ENCODE measurements around the gene TRAPPC2L. TPM values are rescaled to one million over a fixed set of nuclear protein-coding genes. Genes with fewer than 3 reads are reported as not detected.
"Not testable (repeated sequence)": the region's sequence is repeated elsewhere in the genome, so short reads cannot be mapped to it uniquely, and the experiment has no call there.

The TRAPPC2L gene
- total RNA-seq, 2 donors from 2014 or later = 23.7 to 38.9 TPM

- H3K36me3 ChIP-seq = peaks cover 0 to 8% of the 10 kb centered on the region in 2 donors
- no peaks in the 10 kb centered on the region for H3K9me3 ChIP-seq
- 90% methylated on average over 20 of the region's 20 CpGs for WGBS
- intact Hi-C loops (cut with DNase I) = no loop called here
- no peak overlapping the region for H3K27ac ChIP-seq
- no peak for DNase-seq (ENCODE audit: low spot score)
- no peaks in the 10 kb centered on the region for H3K27me3 ChIP-seq (replicated peaks; ENCODE audit: insufficient read depth)
- H3K4me3 ChIP-seq = no peak overlapping the region
- no peak for TF ChIP-seq POLR2AphosphoS5 (IDR thresholded peaks at IDR 0.05)
- no peak for TF ChIP-seq CTCF (IDR thresholded peaks at IDR 0.05)
- TF ChIP-seq POLR2A (IDR thresholded peaks at IDR 0.05) = no peak
- no peaks in the 10 kb centered on the region for H3K4me1 ChIP-seq (replicated peaks)
Measured at GRCh38 chr16:88820385-88821025, 36.4 kb upstream of the TRAPPC2L start.

- DNase-seq (ENCODE audit: low spot score) = no peak
- Histone ChIP-seq H3K36me3 (peaks cover 0 to 8% of the 10 kb centered on the region in 2 donors), H3K4me1 (replicated peaks) (no peaks in the 10 kb centered on the region), H3K27ac (no peak overlapping the region), H3K27me3 (replicated peaks; ENCODE audit: insufficient read depth) (no peaks in the 10 kb centered on the region), H3K9me3 (no peaks in the 10 kb centered on the region), H3K4me3 (no peak overlapping the region)
- TF ChIP-seq POLR2A (IDR thresholded peaks at IDR 0.05) = no peak
- TF ChIP-seq CTCF (IDR thresholded peaks at IDR 0.05) = no peak
- TF ChIP-seq POLR2AphosphoS5 (IDR thresholded peaks at IDR 0.05) = no peak
- intact Hi-C loops (cut with DNase I) = no loop called here
- 88% methylated on average over 19 of the region's 22 CpGs for WGBS
Measured at GRCh38 chr16:88821168-88821850, 35.6 kb upstream of the TRAPPC2L start.

- Histone ChIP-seq H3K27ac (no peak overlapping the region), H3K4me3 (no peak overlapping the region), H3K9me3 (no peaks in the 10 kb centered on the region), H3K36me3 (peaks cover 0 to 8% of the 10 kb centered on the region in 2 donors), H3K4me1 (replicated peaks) (no peaks in the 10 kb centered on the region), H3K27me3 (replicated peaks; ENCODE audit: insufficient read depth) (no peaks in the 10 kb centered on the region)
- intact Hi-C loops (cut with DNase I) = no loop called here
- DNase-seq (ENCODE audit: low spot score) = no peak
- WGBS = 89% methylated on average over 24 of the region's 24 CpGs
- TF ChIP-seq POLR2AphosphoS5 (IDR thresholded peaks at IDR 0.05) = no peak
- TF ChIP-seq POLR2A (IDR thresholded peaks at IDR 0.05) = no peak
- no peak for TF ChIP-seq CTCF (IDR thresholded peaks at IDR 0.05)
Measured at GRCh38 chr16:88822281-88823040, 34.5 kb upstream of the TRAPPC2L start.

GRCh38 chr16:88823646-88824045 lies 33.3 kb upstream of the TRAPPC2L start:
- H3K4me1 ChIP-seq (replicated peaks); H3K36me3 ChIP-seq; H3K4me3 ChIP-seq; intact Hi-C loops (cut with DNase I); DNase-seq (ENCODE audit: low spot score); H3K27ac ChIP-seq; H3K9me3 ChIP-seq; H3K27me3 ChIP-seq (replicated peaks; ENCODE audit: insufficient read depth): not testable (repeated sequence)
- WGBS = 96% methylated on average over 13 of the region's 31 CpGs

- peaks cover 0 to 8% of the 10 kb centered on the region in 2 donors for H3K36me3 ChIP-seq
- DNase-seq (ENCODE audit: low spot score) = no peak
- H3K27ac ChIP-seq = no peak overlapping the region
- TF ChIP-seq POLR2AphosphoS5 (IDR thresholded peaks at IDR 0.05) (no peak), CTCF (IDR thresholded peaks at IDR 0.05) (no peak), POLR2A (IDR thresholded peaks at IDR 0.05) (no peak)
- intact Hi-C loops (cut with DNase I) = no loop called here
- no peaks in the 10 kb centered on the region for H3K27me3 ChIP-seq (replicated peaks; ENCODE audit: insufficient read depth)
- H3K9me3 ChIP-seq = no peaks in the 10 kb centered on the region
- 86% methylated on average over 32 of the region's 33 CpGs for WGBS
- H3K4me1 ChIP-seq (replicated peaks) = no peaks in the 10 kb centered on the region
- no peak overlapping the region for H3K4me3 ChIP-seq
Measured at GRCh38 chr16:88824256-88825077, 32.5 kb upstream of the TRAPPC2L start.
